MM.1S (cell line): ENCODE data around the gene BMP10.

Experiments used
- DNase-seq: peaks from one replicate; pipeline ENCODE4 v3.0.0-alpha.2; 2015
- H2AFZ ChIP-seq: fragments of 300-600 bp; sonication (generic); 2 replicates; pipeline ENCODE4 v1.6.0; 2016; ENCODE audit warnings: antibody characterized with exemption, low read length
- H3F3A ChIP-seq: fragments of 300-600 bp; sonication (generic); 2 replicates; pipeline ENCODE4 v1.6.1; 2016; ENCODE audit warnings: mild to moderate bottlenecking, antibody characterized with exemption, low read length, moderate library complexity, mixed read lengths; ENCODE audit not compliant: insufficient read depth
- H3K27ac ChIP-seq: fragments of 300-600 bp; sonication (generic); 2 replicates; pipeline ENCODE4 v1.5.1; 2016; ENCODE audit warnings: mild to moderate bottlenecking, low read length
- H3K27me3 ChIP-seq: fragments of 300-600 bp; sonication (generic); replicated peaks from 2 replicates; pipeline ENCODE4 v1.6.0; 2016; ENCODE audit warnings: low read length; ENCODE audit not compliant: insufficient read depth
- H3K36me3 ChIP-seq: fragments of 300-600 bp; sonication (generic); replicated peaks from 2 replicates; pipeline ENCODE4 v1.6.1; 2016; ENCODE audit warnings: mild to moderate bottlenecking, low read length, mixed read lengths; ENCODE audit not compliant: insufficient read depth
- H3K4me1 ChIP-seq: fragments of 300-600 bp; sonication (generic); 2 replicates; pipeline ENCODE4 v1.6.1; 2016; ENCODE audit warnings: low read length, mixed read lengths
- H3K4me2 ChIP-seq: fragments of 300-600 bp; sonication (generic); 2 replicates; pipeline ENCODE4 v1.6.0; 2016; ENCODE audit warnings: low read depth, low read length
- H3K4me3 ChIP-seq: fragments of 300-600 bp; sonication (generic); 2 replicates; pipeline ENCODE4 v1.5.1; 2016; ENCODE audit warnings: low read length, mixed read lengths
- H3K79me2 ChIP-seq: fragments of 300-600 bp; sonication (generic); 2 replicates; pipeline ENCODE4 v1.6.1; 2016; ENCODE audit warnings: mixed run types, low read length, mixed read lengths
- H3K9ac ChIP-seq: fragments of 300-600 bp; sonication (generic); 2 replicates; pipeline ENCODE4 v1.6.1; 2016; ENCODE audit warnings: low read length, mixed read lengths
- H3K9me2 ChIP-seq: fragments of 300-600 bp; sonication (generic); replicated peaks from 2 replicates; pipeline ENCODE4 v1.6.1; 2016; ENCODE audit warnings: mild to moderate bottlenecking, low read length, mixed read lengths; ENCODE audit not compliant: insufficient read depth
- H3K9me3 ChIP-seq: fragments of 300-600 bp; sonication (generic); replicated peaks from 2 replicates; pipeline ENCODE4 v1.6.1; 2016; ENCODE audit warnings: mild to moderate bottlenecking, low read length, mixed read lengths; ENCODE audit not compliant: insufficient read depth
- H4K20me1 ChIP-seq: fragments of 300-600 bp; sonication (generic); 2 replicates; pipeline ENCODE4 v1.6.1; 2016; ENCODE audit warnings: mild to moderate bottlenecking, low read length, moderate library complexity, mixed read lengths; ENCODE audit not compliant: insufficient read depth
- EZH2 ChIP-seq: fragments of 300-600 bp; sonication (generic); optimal IDR thresholded peaks from 2 replicates; pipeline ENCODE3; 2017; ENCODE audit warnings: low read depth, mild to moderate bottlenecking, antibody characterized with exemption, low read length, mixed read lengths
- EZH2phosphoT487 ChIP-seq: fragments of 300-600 bp; sonication (generic); IDR thresholded peaks from 2 replicates; pipeline ENCODE4 v1.6.1; 2018; ENCODE audit warnings: antibody characterized with exemption, low read length
- TF ChIP-seq, protein P1 (sequence below): fragments of 300-600 bp; sonication (generic); IDR thresholded peaks from 2 replicates; pipeline ENCODE4 v1.5.1; 2016; ENCODE audit warnings: antibody characterized with exemption, low read length, mixed read lengths

Gene BMP10

DNA sequence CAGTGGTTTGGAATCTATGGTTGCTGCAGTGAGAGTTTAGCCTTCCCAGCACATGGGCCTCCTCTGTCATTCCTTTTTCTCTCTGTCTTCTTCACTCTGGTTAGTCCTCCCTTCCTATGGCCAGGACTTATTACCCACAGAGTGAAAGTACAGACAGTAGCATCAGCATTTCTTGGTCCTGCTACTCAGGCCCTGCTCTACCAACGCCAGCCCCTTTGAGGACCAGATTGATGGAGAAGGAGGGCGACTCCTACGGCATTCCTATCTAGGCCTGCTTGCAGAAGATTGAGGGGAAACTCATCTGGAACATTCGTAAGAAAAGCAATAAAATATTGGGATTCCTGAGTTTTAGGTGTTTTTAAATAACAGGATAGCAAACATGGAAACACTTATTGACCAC, 43.5 kb downstream of the BMP10 start:
- Histone ChIP-seq H3K9me2 (no peaks in the 10 kb centered on the region), H3K79me2 (no peaks in the 10 kb centered on the region), H3K9ac (no peak overlapping the region), H3K9me3 (no peaks in the 10 kb centered on the region), H2AFZ (no peak overlapping the region), H3K27ac (no peak overlapping the region), H3F3A (peaks cover 15% of the 10 kb centered on the region), H4K20me1 (no peaks in the 10 kb centered on the region), H3K4me3 (no peak overlapping the region), H3K36me3 (no peaks in the 10 kb centered on the region), H3K4me2 (no peak overlapping the region), H3K27me3 (no peaks in the 10 kb centered on the region), H3K4me1 (peaks cover 24% of the 10 kb centered on the region)
- no peak for DNase-seq
- TF ChIP-seq EZH2 (no peak), EZH2phosphoT487 (no peak)
- TF ChIP-seq, protein P1, sequence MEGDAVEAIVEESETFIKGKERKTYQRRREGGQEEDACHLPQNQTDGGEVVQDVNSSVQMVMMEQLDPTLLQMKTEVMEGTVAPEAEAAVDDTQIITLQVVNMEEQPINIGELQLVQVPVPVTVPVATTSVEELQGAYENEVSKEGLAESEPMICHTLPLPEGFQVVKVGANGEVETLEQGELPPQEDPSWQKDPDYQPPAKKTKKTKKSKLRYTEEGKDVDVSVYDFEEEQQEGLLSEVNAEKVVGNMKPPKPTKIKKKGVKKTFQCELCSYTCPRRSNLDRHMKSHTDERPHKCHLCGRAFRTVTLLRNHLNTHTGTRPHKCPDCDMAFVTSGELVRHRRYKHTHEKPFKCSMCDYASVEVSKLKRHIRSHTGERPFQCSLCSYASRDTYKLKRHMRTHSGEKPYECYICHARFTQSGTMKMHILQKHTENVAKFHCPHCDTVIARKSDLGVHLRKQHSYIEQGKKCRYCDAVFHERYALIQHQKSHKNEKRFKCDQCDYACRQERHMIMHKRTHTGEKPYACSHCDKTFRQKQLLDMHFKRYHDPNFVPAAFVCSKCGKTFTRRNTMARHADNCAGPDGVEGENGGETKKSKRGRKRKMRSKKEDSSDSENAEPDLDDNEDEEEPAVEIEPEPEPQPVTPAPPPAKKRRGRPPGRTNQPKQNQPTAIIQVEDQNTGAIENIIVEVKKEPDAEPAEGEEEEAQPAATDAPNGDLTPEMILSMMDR = no peak

DNA sequence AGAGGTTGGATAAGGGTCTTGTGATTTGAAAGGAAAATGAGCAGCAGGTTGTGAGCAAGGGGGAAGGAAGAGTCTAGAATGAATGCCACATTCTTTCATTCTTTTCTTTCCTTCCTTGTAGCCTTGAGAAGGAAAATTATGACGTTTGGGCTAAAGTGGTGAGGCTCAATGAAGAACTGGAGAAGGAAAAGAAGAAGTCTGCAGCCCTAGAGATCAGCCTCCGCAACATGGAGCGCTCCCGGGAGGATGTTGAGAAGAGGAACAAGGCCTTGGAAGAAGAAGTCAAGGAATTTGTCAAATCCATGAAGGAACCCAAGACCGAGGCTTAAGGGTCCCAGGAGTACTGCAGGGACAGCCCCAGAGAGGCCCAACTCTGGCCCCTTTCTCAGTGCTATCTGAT, 45.3 kb downstream of the BMP10 start:
- Histone ChIP-seq H3K9me2 (no peaks in the 10 kb centered on the region), H3K4me2 (no peak overlapping the region), H3K36me3 (no peaks in the 10 kb centered on the region), H3K9me3 (no peaks in the 10 kb centered on the region), H3F3A (no peaks in the 10 kb centered on the region; the same call in 1 of the 2 replicates), H3K27ac (no peak overlapping the region), H3K4me3 (no peak overlapping the region), H3K4me1 (peaks cover 9% of the 10 kb centered on the region), H4K20me1 (no peaks in the 10 kb centered on the region), H3K27me3 (no peaks in the 10 kb centered on the region), H3K9ac (no peak overlapping the region), H2AFZ (no peak overlapping the region), H3K79me2 (no peaks in the 10 kb centered on the region)
- TF ChIP-seq EZH2 = no peak
- TF ChIP-seq, protein P1 = no peak
- TF ChIP-seq EZH2phosphoT487 = no peak
- DNase-seq = no peak

DNA sequence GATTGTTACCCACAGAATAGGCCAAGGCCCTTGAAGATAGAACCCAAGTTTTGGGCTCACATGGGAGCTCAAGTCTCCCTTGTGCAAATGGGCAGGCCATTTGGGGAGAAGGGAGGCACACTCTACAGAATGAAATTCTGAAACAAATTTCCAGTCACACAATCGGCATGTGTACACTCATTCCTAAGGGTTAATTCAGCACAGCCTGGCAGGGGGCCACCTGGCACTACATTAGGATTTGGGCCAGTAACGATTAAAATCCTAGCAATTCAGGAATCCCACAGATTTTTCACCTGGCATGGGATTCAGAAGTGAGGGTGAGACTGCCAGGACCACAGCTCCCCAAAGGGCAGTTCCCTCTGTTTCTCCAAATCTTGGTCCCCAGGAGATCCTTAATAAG, 46.4 kb downstream of the BMP10 start:
- H3K36me3 ChIP-seq = no peaks in the 10 kb centered on the region

More for the DNA sequence above, 46.4 kb downstream of the BMP10 start:
- peaks cover 7% of the 10 kb centered on the region for H3K4me1 ChIP-seq
- no peaks in the 10 kb centered on the region; the same call in 1 of the 2 replicates for H3F3A ChIP-seq
- H3K27me3 ChIP-seq = no peaks in the 10 kb centered on the region
- no peak overlapping the region for H3K4me2 ChIP-seq
- TF ChIP-seq, protein P1 = no peak
- TF ChIP-seq EZH2 (no peak), EZH2phosphoT487 (no peak)
- no peak overlapping the region for H3K4me3 ChIP-seq
- H3K9me3 ChIP-seq = no peaks in the 10 kb centered on the region
- H3K27ac ChIP-seq = no peak overlapping the region
- H3K79me2 ChIP-seq = no peaks in the 10 kb centered on the region
- no peak overlapping the region for H3K9ac ChIP-seq
- no peak overlapping the region for H2AFZ ChIP-seq
- no peaks in the 10 kb centered on the region for H4K20me1 ChIP-seq
- H3K9me2 ChIP-seq = no peaks in the 10 kb centered on the region
- no peak for DNase-seq
